NOMO-1 (cell line): ENCODE measurements around the gene TRIL.

Experiments
- DNase-seq, 2 experiments: peaks; one replicate each; lab custom pipeline; 2025; ENCODE audit not compliant: unreplicated experiment in 2 of 2; lab: John Stamatoyannopoulos, UW

The TRIL gene, protein sequence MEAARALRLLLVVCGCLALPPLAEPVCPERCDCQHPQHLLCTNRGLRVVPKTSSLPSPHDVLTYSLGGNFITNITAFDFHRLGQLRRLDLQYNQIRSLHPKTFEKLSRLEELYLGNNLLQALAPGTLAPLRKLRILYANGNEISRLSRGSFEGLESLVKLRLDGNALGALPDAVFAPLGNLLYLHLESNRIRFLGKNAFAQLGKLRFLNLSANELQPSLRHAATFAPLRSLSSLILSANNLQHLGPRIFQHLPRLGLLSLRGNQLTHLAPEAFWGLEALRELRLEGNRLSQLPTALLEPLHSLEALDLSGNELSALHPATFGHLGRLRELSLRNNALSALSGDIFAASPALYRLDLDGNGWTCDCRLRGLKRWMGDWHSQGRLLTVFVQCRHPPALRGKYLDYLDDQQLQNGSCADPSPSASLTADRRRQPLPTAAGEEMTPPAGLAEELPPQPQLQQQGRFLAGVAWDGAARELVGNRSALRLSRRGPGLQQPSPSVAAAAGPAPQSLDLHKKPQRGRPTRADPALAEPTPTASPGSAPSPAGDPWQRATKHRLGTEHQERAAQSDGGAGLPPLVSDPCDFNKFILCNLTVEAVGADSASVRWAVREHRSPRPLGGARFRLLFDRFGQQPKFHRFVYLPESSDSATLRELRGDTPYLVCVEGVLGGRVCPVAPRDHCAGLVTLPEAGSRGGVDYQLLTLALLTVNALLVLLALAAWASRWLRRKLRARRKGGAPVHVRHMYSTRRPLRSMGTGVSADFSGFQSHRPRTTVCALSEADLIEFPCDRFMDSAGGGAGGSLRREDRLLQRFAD

DNA sequence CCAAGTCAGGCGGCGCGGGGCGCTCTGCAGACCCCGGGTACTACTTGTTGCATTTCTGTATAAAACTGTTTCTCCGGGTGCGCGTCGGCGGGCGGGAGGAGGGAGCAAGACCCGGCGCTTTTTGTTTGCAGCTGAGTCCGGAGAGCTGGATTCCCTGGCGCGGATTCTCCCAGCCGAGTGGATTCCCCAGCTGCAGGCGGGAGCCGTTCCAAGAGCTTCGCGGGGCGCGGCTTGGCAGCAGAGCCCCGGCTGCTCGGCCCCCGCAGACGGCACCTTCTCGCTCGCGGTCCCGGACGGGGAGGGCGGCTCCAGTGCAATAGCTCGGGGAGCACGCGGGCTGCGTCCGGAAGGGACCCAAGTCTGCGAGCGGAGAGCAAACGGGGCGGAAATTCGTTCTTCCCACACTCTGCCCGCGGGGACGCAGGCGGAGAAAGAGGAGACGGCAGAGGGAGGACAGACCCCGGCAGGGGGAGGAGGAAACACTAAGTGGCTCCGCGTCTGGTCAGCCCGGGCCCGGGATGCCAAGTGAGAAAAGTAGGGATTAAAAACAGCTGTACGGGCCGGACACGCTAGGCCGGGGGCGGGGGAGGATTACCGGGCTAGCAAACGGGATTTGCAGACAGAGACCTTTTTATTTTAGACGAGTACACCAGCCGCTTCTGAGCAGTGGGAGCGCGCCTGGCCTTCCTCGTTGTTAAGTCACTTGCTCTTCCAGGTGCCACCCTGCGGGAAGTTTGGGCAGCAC, at the start of gene TRIL:
TRIL (minus strand) TSS at position 96 of the 745 bp plus-strand sequence. CDS start 284 bp downstream, outside the sequence.
- DNase-seq, result no peak

DNA sequence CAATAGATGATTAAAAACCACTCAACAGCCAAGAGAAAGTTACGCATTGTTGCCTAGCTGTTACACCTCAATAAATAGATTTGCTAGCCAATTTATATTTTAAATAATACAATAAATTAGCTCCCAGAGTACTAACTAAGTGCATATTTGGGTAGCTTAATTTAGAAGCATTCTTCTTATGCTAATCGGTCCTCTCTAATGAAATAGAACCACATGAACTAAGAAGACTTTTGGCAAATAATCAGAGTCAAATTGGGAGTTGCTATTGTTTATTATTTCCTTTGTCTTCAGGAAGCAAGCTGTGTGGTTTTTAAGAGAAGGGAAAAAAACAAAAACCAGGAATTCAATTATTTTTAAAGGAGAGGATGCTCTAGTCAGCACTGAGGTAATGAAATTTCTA, 49.0 kb upstream of the TRIL start:
- no peak for DNase-seq

DNA sequence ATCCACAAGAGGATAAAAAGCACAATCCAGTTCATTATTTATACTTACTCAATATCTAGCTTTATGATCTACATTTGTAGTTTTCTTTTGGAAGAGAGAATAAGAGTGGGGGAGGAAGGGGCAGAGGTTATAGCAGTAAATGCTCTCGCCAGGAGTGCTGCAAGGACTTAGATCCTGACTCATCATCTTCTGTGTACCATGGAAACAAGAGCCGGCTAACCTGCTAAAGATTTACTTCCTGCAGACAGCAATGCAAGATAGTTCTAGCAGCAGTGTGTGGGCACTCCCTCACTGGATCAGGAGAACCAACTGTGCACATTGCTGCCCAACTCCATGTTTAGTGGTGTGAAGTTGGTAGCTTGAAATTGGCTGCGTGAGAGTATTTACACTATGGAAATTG, 47.7 kb upstream of the TRIL start:
- no peak for DNase-seq

DNA sequence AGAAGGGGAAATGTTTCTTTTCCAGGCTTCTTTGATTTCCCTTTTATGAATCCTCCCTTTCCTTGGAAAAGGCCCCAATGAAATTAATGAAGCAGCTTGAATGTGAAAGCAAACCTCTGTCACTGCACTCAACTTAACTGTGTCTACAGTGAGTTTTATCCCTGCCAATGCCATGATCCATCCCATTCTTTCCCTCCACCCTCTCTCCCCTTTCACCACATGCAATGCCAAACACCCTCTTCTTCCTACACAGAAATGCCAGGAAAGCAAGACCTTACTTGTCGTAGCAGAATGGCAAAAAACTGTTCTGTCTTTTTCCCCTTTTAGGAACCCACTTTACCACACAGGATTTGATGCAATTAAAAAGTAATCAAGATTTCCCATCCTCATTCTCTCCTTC, 47.3 kb upstream of the TRIL start:
- no peak for DNase-seq

DNA sequence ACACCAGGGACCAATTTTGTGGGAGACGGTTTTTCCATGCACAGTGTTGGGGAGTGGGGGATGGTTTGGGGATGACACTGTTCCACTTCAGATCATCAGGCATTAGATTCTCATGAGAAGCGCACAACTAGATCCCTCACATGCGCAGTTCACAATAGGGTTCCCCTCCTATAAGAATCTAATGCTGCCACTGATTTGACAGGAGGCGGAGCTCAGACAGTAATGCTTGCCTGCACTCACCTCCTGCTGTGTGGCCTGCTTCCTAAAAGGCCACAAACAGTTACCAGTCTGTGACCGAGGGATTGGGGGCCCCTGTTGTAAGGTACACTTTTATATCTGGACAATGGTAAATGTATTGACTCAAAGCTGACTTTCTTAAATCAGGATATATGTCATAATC, 45.6 kb upstream of the TRIL start:
- no peak for DNase-seq

DNA sequence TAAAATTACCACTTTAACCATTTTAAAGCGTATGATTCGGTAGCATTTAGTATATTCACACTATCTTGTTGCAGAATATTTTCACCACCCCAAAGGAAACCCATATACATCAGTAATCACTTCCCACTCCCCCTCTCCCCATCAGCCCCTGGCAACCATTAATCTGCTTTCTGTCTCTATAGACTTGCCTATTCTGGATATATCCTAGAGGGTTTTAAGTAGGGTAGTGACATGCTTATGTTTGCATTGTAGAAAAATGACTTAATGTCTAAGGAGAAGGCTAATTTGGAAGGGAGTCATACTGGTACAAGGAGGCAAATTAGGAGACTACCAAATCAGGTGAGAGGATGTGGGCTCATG, 42.6 kb upstream of the TRIL start:
- no peak for DNase-seq

DNA sequence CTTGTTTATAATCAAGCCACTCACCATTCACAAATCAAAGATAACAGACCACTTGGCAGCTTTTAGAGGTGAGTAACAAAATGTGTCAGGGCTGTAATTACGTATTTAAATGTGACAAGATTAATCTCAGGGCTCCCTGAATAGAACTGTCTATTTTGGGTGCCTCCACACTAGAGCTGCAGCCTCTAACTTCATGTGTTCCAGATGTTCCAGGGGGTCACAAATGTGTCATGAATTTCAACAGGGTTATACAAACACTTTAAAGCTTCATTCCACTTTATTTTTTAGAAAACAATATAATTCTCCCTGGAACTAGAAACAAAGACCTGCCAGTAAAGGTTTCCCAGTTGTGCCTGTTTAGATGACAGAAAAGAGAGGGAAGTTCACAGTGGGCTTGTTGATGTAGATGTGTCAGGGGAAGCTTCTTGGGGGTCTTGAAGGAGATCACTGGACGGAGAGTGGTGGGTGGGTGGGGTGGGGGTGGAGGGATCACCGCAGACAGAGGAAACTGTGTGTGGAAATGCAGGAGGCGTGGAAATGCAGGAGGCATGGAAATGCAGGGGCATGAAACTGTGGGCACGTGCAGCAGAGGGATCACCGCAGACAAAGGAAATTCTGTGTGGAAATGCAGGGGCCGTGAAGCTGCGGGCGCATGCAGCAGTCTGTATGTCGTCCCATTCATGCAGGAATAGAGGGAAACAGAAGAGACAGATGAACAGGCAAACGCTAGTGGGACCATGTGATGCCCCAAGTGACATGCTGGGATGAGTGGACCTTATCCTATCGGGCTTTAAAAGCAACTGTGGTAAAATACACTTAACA, 42.0 kb upstream of the TRIL start:
- no peak for DNase-seq

DNA sequence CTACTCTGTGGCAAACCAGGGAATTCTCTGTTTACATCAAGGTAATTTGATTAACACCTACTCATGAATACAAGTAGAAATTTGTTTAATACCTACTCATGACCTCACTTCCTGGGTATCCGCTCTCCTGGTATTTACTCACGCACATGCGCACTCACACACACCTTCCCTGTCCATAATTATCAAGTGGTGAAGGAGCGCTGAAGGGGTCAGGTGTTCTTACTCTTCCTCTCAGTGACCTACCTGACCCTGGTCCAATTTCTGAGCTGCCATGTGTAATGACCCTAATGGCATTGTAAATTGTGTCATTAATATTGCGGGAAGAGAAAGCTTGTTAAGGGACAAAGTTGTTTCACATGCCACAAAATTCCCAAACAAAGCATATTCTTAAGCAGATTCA, 41.3 kb upstream of the TRIL start:
- no peak for DNase-seq

DNA sequence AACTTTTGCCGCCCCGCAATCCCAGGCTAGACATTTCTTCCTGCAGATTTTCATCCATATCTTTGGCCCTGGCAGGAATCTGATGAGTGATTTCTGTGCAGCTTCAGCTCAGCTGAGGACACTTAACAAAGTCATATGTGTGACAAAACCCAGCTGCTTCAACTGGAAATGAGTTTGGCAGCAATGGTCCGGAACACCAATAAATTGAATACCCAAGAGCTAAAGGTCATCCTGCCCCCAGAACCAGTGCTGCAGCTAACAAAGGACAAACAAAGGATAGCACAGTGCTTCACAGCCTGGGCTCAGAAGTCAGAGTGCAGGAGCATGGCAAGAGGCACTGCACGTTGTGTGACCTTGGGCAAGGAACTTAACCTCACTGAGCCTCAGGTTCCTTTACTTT, 40.0 kb upstream of the TRIL start:
- no peak for DNase-seq

DNA sequence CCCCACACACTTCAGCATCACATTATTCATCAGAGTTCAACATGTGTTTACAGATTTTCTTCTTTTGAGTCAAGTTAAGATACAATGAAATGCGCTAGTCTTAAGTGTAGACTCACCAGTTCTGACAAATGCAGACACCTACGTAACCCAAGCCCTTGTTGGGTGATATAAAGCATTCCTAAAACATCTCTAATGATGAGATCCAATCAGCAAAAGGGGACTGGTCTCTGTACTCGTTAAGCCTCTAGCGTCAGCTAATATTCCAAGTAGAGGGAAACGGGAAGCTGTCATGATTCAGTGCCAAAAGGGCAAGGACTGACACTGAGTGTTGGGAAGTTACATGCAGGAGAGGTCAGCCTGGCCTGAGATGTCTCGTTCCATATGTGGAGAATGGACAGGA, 38.7 kb upstream of the TRIL start:
- no peak for DNase-seq

DNA sequence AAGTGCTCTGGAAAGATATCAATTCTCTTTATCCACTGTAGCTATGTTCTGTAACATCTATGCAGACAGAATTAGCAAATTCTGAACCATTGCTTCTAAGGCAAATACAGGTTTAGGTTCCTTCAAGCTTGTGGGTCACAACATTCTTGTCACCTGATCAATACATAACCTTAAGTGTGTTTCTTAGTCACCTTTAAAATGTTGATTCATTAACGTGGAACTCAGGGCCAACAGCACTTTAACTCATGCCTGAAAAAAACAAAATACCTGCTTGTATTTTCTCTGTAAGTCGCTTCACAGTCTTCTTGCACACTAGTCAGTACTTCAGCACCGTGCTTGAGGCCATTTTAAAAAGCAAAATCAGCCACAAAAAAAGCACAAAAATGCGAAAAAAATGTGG, 35.2 kb upstream of the TRIL start:
- DNase-seq, result no peak

DNA sequence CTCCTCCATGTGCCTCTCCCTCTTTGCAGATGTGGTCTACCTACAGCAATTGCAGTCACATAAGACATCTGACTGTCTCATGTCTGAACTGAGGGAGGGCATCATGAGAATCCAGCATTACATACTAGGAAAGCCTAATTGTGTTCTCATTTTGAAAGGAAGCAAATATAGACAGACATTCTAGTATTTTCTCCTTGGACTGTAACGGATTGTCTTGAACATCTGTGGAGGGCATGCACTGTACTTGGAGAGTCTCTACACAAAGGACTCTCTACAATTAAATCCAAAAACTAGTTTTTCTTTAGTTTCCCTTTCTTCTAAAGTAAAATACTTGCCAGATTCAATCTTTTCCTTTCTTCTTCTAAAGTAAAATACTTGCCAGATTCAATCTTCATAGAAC, 34.7 kb upstream of the TRIL start:
- no peak for DNase-seq

DNA sequence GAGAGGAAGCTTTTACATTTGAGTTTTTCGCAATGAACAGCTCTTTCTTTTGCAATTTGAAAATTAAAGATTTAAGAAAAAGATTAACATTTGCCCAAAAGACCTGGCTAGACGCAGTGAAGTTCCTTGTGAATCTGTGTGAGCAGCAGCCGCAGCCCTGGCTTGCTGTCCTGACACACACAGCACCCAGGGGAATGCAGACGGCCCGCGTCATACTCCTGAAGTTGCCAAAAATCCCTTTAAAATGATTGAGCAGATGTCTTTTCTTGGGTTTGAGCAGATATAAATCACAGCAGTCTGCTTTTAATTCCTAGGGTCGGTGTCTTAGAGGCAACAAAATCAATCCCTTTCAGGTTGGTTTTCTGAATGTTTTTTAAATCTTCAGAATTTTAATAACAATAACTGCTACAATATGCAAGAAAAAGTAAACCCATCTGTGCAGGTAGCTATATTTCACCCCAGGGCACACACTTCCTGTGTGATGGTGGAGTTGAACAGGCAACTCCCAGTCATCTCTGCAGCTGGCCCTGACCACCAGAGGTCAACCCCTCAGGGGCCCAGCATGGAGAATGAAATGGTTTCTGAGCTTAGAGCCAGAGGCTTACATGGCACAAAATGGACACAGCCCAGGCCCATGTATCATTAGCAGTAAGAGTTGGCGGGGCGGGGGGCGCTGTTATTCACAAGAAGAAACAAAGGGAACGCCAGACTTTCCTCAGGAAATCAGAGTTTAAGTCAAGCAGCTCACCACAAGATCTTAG, 32.2 kb upstream of the TRIL start:
- no peak for DNase-seq

DNA sequence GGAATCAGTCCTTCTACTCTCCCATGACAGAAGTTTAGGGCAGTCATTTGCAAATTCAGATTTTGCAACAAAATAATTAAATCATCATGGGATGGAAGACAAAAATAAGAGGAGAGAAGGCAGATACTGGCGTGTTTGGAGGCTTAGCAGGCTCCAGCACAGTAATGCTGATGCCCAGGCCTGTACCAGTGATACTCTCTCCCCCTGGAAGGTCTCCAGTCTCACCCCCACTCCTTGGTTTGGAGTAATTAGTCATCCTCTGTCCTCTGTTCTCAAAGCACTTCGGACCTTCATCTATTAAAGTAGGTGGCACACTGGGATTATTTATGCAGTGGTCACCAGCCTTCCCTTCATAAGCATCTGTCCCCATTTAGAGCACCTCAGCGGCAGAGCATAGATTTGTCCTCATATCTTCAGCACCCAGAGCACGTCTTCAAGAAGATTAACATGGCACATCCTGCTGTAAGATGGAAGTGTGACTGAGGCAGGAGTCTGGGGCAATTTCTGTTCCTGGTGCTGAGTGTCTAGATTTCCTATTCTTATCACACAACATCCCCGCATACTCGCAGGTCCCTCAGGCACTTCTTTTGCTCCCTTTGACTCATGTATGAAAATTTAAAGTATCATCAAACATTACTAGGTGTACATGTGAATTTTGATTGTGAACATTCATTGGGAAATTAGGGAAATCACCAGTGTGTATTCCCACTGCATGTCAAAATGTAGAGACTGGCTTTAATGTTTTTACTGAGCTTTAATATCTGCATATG, 31.3 kb upstream of the TRIL start:
- DNase-seq, result no peak

DNA sequence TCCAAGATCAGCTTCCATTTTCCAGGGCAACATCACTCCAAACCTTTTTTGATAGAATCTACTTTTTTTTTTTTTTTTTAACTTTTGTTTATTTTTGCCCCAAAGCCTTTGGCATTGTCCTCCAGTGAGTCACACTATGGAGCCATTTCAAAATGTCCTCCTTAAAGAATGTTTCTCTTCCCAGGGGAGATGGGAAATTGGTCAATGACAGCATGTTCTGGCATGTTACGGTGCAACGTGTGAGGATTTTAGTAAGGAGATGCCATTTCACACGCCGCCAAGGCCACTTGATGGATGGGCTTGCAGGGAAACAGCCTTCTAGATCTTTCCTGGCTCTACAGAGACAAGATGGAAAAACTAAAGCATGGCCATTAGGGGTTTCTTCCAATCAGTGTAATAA, 30.7 kb upstream of the TRIL start:
- no peak for DNase-seq

DNA sequence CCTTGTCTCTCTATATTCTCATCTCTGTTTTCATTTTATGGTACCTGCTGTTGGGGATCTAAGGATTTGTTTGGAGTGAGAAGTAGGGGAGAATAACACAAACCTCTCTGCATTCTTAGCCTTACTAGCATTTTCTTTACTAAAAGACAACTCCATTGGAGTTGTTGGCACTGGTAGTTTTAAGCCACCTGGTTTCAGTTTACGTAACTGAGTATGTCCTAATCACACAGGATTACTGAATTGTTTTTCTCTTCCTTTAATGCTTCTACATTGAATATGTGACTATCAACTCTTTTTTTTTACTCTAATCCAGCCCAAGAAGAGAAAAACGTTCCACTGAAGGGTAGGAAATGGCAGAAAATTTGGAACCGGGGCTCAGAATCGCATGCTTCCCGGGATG, 30.0 kb upstream of the TRIL start:
- peak in 1 of 2 experiments; percentile 24 for DNase-seq

DNA sequence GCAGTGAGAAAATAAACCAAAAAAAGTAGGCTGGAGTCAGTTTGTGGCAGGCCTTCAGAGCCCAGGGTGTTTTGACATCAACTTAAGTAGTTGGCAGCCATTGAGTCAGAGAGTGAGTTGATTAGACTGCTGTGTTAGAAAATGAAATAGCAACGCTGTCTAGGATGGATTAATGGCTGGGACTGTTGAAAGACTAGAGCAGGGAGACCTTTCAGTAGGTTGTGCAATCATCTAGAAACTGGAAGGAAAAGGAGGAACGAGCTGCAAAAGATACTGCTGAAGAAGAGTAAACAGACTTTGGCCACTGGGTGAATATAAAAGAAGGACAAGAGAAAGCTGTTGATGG, 28.6 kb upstream of the TRIL start:
- peak; percentile 64 to 99 for DNase-seq

DNA sequence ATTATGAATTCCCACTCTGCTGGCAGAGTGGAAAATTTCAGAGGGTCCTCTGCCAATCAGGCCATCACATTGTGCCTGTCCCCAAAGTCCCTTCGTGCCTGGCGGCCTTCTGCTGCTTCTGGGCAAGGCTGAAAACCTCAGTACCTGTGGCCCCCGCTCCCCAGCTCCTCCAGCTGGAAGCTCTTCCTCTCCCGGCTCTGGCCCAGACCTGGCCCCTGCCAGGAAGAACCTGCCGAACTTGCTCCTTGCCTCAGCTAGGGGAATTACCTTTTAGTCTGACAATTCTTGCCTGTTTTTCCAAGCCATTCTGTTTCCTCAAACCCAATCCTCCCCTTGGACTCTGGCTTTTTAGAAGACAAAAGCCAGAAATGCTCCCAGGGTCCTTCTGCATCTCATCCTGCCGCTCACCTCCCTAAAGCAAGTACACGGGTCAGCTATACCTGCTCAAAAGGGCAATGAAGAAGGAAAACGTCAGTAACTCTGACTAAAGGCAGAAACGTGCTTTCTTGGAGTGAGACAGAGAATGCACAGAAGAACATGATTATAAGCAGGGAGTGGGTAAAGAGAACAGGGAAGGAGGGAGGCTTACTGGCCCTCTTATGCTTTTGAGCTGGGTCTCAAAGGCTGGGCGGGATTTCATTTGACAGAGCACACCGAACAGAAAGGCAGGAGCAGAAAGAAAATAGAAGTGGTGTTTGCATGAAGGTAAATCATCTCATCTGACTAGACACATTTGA, 28.1 kb upstream of the TRIL start:
- no peak for DNase-seq

DNA sequence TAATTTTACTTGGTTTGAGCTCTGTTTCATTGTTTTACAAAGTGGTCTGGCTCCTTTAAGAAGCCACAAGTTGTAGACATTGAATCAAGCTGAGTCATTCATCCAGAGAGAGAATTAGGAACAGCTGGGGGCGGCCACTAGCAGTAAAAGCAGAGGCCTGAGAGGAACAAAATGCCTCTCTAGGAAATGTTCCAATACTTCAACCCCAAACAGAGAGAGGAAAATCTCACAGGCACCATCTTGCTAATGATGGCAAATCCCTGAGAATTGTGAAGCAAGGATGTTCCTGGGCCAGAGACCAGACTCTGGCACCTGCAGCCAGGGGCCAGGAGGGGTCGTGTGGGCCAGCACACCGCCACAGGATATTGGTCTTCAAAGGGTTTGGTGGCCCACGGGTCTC, 26.5 kb upstream of the TRIL start:
- peak; percentile 39 to 80 for DNase-seq
